ENCODE measurements around the gene MRPS31.

DNA sequence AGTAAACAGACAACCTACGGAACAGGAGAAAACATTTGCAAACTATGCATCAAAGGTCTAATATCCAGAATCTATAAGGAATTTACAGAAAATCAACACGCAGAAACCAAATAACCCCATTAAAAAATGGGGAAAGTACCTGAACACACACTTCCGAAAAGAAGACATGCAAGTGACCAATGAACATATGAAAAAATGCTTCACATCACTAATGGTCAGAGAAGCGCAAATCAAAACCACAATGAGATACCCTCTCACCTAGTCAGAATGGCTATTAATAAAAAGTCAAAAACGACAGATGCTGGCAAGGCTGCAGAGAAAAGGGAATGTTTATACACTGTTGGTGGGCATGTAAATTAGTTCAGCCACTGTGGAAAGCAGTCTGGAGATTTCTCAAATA lies 47.9 kb upstream of the MRPS31 start:
- TF ChIP-seq CTCF (IDR thresholded peaks at IDR 0.05), result no peak
- no peak for TF ChIP-seq POLR2A (IDR thresholded peaks at IDR 0.05)
- no peak for TF ChIP-seq POLR2AphosphoS5 (IDR thresholded peaks at IDR 0.05)

Data from prostate gland (tissue), 2 donors.